HEK293 (cell line): Measurements from ENCODE around the gene TTLL9.
A peak's percentile ranks its signal among the peaks of the same experiment; 100 is the strongest.

ENCODE experiments used
- KLF7 ChIP-seq: fragments of 450-650 bp; formaldehyde crosslinking; IDR thresholded peaks from 2 replicates; pipeline ENCODE4 v1.5.1; 2016; ENCODE audit warnings: missing biosample characterization, missing genetic modification characterization, borderline replicate concordance
- MYNN ChIP-seq: fragments of 450-650 bp; formaldehyde crosslinking; IDR thresholded peaks from 2 replicates; pipeline ENCODE4 v1.5.1; 2016; ENCODE audit warnings: missing biosample characterization, missing genetic modification characterization, borderline replicate concordance
- TRIM28 ChIP-seq: IDR thresholded peaks from 2 replicates; pipeline ENCODE4 v1.6.1; 2011; ENCODE audit warnings: low read length, control low read depth, borderline replicate concordance
- ZBTB17 ChIP-seq: fragments of 450-650 bp; formaldehyde crosslinking; IDR thresholded peaks from 2 replicates; pipeline ENCODE4 v1.5.1; 2016; ENCODE audit warnings: missing biosample characterization, missing genetic modification characterization
- ZBTB26 ChIP-seq: fragments of 450-650 bp; formaldehyde crosslinking; optimal IDR thresholded peaks from 2 replicates; pipeline ENCODE3; 2016; ENCODE audit warnings: missing biosample characterization, mild to moderate bottlenecking, missing genetic modification characterization
- ZBTB44 ChIP-seq: fragments of 450-650 bp; IDR thresholded peaks from 2 replicates; pipeline ENCODE4 v1.5.1; 2018; ENCODE audit warnings: missing biosample characterization, mild to moderate bottlenecking, missing genetic modification characterization
- ZBTB7A ChIP-seq: fragments of 450-650 bp; formaldehyde crosslinking; IDR thresholded peaks from 2 replicates; pipeline ENCODE4 v1.5.1; 2016; ENCODE audit warnings: low read depth, missing biosample characterization, missing genetic modification characterization
- ZNF133 ChIP-seq: fragments of 450-650 bp; formaldehyde crosslinking; IDR thresholded peaks from 2 replicates; pipeline ENCODE4 v1.5.1; 2016; ENCODE audit warnings: missing biosample characterization, missing genetic modification characterization
- ZNF174 ChIP-seq: fragments of 450-650 bp; formaldehyde crosslinking; IDR thresholded peaks from 2 replicates; pipeline ENCODE4 v1.5.0; 2017; ENCODE audit warnings: missing biosample characterization, mild to moderate bottlenecking, missing genetic modification characterization
- ZNF280C ChIP-seq: fragments of 450-650 bp; formaldehyde crosslinking; IDR thresholded peaks from 2 replicates; pipeline ENCODE4 v1.5.1; 2016; ENCODE audit warnings: missing biosample characterization, missing genetic modification characterization
- ZNF280D ChIP-seq: fragments of 450-650 bp; formaldehyde crosslinking; IDR thresholded peaks from 2 replicates; pipeline ENCODE4 v1.5.1; 2016; ENCODE audit warnings: missing biosample characterization, missing genetic modification characterization
- ZNF302 ChIP-seq: fragments of 450-650 bp; formaldehyde crosslinking; IDR thresholded peaks from 2 replicates; pipeline ENCODE4 v1.5.1; 2016; ENCODE audit warnings: missing biosample characterization, missing genetic modification characterization, low read depth
- ZNF362 ChIP-seq: fragments of 450-650 bp; formaldehyde crosslinking; IDR thresholded peaks from 2 replicates; pipeline ENCODE4 v1.5.1; 2016; ENCODE audit warnings: missing biosample characterization, missing genetic modification characterization
- ZNF423 ChIP-seq: fragments of 450-650 bp; formaldehyde crosslinking; IDR thresholded peaks from 2 replicates; pipeline ENCODE4 v1.5.1; 2016; ENCODE audit warnings: missing biosample characterization, missing genetic modification characterization
- ZNF473 ChIP-seq: fragments of 450-650 bp; formaldehyde crosslinking; IDR thresholded peaks from 2 replicates; pipeline ENCODE4 v1.5.1; 2017; ENCODE audit warnings: missing biosample characterization, missing genetic modification characterization
- ZNF488 ChIP-seq: fragments of 450-650 bp; formaldehyde crosslinking; IDR thresholded peaks from 2 replicates; pipeline ENCODE4 v1.5.1; 2016; ENCODE audit warnings: missing biosample characterization, missing genetic modification characterization
- ZNF518A ChIP-seq: fragments of 450-650 bp; formaldehyde crosslinking; conservative IDR thresholded peaks from 2 replicates; pipeline ENCODE4 v1.5.1; 2016; ENCODE audit warnings: low read depth, missing biosample characterization, missing genetic modification characterization
- ZNF549 ChIP-seq: fragments of 450-650 bp; IDR thresholded peaks from 2 replicates; pipeline ENCODE4 v1.5.1; 2018; ENCODE audit warnings: missing biosample characterization, missing genetic modification characterization, mild to moderate bottlenecking, inconsistent platforms, moderate library complexity
- ZNF555 ChIP-seq: fragments of 450-650 bp; formaldehyde crosslinking; conservative IDR thresholded peaks from 2 replicates; pipeline ENCODE4 v1.5.1; 2017; ENCODE audit warnings: missing biosample characterization, mild to moderate bottlenecking, missing genetic modification characterization, inconsistent platforms
- ZNF624 ChIP-seq: fragments of 450-650 bp; formaldehyde crosslinking; IDR thresholded peaks from 2 replicates; pipeline ENCODE4 v1.5.1; 2017; ENCODE audit warnings: missing biosample characterization, missing genetic modification characterization
- ZNF629 ChIP-seq: fragments of 450-650 bp; formaldehyde crosslinking; IDR thresholded peaks from 2 replicates; pipeline ENCODE4 v1.5.1; 2017; ENCODE audit warnings: missing biosample characterization, missing genetic modification characterization
- ZNF658 ChIP-seq: fragments of 450-650 bp; formaldehyde crosslinking; IDR thresholded peaks from 2 replicates; pipeline ENCODE4; 2016; ENCODE audit warnings: missing biosample characterization, missing genetic modification characterization
- ZNF777 ChIP-seq: fragments of 450-650 bp; formaldehyde crosslinking; IDR thresholded peaks from 2 replicates; pipeline ENCODE4 v1.5.1; 2017; ENCODE audit warnings: missing biosample characterization, missing genetic modification characterization, borderline replicate concordance

TTLL9 gene

GRCh38 chr20:31923388-31924331 is 53.2 kb downstream of the TTLL9 start (continued):
- TF ChIP-seq ZNF280D (tag by site-specific recombination): no peak
- no peak for TF ChIP-seq ZNF174
- TF ChIP-seq TRIM28: no peak
- TF ChIP-seq KLF7 (tag by site-specific recombination): no peak
- TF ChIP-seq ZBTB7A (tag by site-specific recombination): no peak
- no peak for TF ChIP-seq ZBTB26 (tag by site-specific recombination)
- TF ChIP-seq MYNN (tag by site-specific recombination): no peak
- no peak for TF ChIP-seq ZNF133
- TF ChIP-seq ZNF555 (tag by site-specific recombination): no peak
- TF ChIP-seq ZNF549: no peak
- no peak for TF ChIP-seq ZNF518A (tag by site-specific recombination)
- TF ChIP-seq ZBTB44 (tag by site-specific recombination): 0 out of 2 replicates have a peak, but pooled peaks have one; percentile 6
- TF ChIP-seq ZNF624: no peak
- TF ChIP-seq ZNF488 (tag by site-specific recombination): no peak
- TF ChIP-seq ZNF777 (tag by site-specific recombination): no peak
- no peak for TF ChIP-seq ZNF302 (tag by site-specific recombination)
- no peak for TF ChIP-seq ZNF362 (tag by site-specific recombination)
- TF ChIP-seq ZNF280C: no peak
- TF ChIP-seq ZNF658: no peak
- TF ChIP-seq ZNF423 (tag by site-specific recombination): no peak
- TF ChIP-seq ZNF473 (tag by site-specific recombination): no peak
- TF ChIP-seq ZBTB17 (tag by site-specific recombination): peak; percentile 20; the same call in 1 of the 2 replicates
- TF ChIP-seq ZNF629 (tag by site-specific recombination): peak; percentile 32; the same call in 1 of the 2 replicates
